ENCODE results near the gene PRKCE. TPM values are rescaled to one million over a fixed set of nuclear protein-coding genes. Genes with fewer than 3 reads are reported as not detected.

Gene PRKCE
- total and polyA plus RNA-seq, 2 experiments from 2014 or later: 0.94 to 1.2 TPM

DNA sequence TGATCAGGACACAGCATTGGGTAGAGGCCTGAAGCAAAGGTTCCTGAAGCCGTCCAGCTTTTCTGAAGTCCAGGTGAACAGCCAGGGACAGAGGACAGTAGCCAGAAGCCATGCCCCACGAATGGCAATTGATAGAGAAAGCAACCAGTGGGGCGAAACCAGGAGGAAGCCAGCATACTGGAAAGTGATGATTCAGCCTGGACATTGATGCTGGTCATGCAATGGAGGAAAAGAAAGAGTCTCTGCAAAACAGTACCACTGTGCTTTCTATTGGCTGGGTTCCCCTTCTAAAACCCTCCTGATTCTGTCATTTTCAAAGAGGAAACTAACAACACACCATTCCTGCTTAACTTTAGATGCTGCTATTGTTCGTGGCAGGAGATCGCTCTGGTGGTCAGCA, 424.4 kb downstream of the PRKCE start:
- peaks cover 15% of the 10 kb centered on the region for H3K4me1 Mint-ChIP-seq

More for the DNA sequence above, 424.4 kb downstream of the PRKCE start:
- ATAC-seq (no peak), DNase-seq (ENCODE audit: low spot score) (no peak)
- Mint-ChIP-seq H3K9me3 (no peaks in the 10 kb centered on the region), H3K36me3 (ENCODE audit: low read depth) (no peaks in the 10 kb centered on the region), H3K27ac (no peak overlapping the region), H3K27me3 (ENCODE audit: insufficient read depth, low read depth, poor library complexity) (peaks cover 2% of the 10 kb centered on the region), H3K4me3 (no peak overlapping the region)
- no peaks in the 10 kb centered on the region for H4K20me1 ChIP-seq (replicated peaks; ENCODE audit: insufficient read depth)
- peaks cover 7% of the 10 kb centered on the region; the same call in 1 of the 2 replicates for H3K9me2 ChIP-seq (ENCODE audit: insufficient read depth)
- no peaks in the 10 kb centered on the region for H3K36me3 ChIP-seq (ENCODE audit: insufficient read depth)
- no peaks in the 10 kb centered on the region for H3K79me2 ChIP-seq (replicated peaks; ENCODE audit: insufficient read depth)
- no peak for TF ChIP-seq POLR2AphosphoS5 (IDR thresholded peaks at IDR 0.05; ENCODE audit: low read depth)
- TF ChIP-seq, protein P1, sequence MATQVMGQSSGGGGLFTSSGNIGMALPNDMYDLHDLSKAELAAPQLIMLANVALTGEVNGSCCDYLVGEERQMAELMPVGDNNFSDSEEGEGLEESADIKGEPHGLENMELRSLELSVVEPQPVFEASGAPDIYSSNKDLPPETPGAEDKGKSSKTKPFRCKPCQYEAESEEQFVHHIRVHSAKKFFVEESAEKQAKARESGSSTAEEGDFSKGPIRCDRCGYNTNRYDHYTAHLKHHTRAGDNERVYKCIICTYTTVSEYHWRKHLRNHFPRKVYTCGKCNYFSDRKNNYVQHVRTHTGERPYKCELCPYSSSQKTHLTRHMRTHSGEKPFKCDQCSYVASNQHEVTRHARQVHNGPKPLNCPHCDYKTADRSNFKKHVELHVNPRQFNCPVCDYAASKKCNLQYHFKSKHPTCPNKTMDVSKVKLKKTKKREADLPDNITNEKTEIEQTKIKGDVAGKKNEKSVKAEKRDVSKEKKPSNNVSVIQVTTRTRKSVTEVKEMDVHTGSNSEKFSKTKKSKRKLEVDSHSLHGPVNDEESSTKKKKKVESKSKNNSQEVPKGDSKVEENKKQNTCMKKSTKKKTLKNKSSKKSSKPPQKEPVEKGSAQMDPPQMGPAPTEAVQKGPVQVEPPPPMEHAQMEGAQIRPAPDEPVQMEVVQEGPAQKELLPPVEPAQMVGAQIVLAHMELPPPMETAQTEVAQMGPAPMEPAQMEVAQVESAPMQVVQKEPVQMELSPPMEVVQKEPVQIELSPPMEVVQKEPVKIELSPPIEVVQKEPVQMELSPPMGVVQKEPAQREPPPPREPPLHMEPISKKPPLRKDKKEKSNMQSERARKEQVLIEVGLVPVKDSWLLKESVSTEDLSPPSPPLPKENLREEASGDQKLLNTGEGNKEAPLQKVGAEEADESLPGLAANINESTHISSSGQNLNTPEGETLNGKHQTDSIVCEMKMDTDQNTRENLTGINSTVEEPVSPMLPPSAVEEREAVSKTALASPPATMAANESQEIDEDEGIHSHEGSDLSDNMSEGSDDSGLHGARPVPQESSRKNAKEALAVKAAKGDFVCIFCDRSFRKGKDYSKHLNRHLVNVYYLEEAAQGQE (IDR thresholded peaks at IDR 0.05; ENCODE audit: unreplicated experiment): no peak
- no peak for TF ChIP-seq EZH2 (IDR thresholded peaks at IDR 0.05; ENCODE audit: low read depth, unreplicated experiment)
- no peak for TF ChIP-seq CREB1 (CRISPR knock-in tag; IDR thresholded peaks at IDR 0.05; ENCODE audit: low read depth)
- TF ChIP-seq, protein P2, sequence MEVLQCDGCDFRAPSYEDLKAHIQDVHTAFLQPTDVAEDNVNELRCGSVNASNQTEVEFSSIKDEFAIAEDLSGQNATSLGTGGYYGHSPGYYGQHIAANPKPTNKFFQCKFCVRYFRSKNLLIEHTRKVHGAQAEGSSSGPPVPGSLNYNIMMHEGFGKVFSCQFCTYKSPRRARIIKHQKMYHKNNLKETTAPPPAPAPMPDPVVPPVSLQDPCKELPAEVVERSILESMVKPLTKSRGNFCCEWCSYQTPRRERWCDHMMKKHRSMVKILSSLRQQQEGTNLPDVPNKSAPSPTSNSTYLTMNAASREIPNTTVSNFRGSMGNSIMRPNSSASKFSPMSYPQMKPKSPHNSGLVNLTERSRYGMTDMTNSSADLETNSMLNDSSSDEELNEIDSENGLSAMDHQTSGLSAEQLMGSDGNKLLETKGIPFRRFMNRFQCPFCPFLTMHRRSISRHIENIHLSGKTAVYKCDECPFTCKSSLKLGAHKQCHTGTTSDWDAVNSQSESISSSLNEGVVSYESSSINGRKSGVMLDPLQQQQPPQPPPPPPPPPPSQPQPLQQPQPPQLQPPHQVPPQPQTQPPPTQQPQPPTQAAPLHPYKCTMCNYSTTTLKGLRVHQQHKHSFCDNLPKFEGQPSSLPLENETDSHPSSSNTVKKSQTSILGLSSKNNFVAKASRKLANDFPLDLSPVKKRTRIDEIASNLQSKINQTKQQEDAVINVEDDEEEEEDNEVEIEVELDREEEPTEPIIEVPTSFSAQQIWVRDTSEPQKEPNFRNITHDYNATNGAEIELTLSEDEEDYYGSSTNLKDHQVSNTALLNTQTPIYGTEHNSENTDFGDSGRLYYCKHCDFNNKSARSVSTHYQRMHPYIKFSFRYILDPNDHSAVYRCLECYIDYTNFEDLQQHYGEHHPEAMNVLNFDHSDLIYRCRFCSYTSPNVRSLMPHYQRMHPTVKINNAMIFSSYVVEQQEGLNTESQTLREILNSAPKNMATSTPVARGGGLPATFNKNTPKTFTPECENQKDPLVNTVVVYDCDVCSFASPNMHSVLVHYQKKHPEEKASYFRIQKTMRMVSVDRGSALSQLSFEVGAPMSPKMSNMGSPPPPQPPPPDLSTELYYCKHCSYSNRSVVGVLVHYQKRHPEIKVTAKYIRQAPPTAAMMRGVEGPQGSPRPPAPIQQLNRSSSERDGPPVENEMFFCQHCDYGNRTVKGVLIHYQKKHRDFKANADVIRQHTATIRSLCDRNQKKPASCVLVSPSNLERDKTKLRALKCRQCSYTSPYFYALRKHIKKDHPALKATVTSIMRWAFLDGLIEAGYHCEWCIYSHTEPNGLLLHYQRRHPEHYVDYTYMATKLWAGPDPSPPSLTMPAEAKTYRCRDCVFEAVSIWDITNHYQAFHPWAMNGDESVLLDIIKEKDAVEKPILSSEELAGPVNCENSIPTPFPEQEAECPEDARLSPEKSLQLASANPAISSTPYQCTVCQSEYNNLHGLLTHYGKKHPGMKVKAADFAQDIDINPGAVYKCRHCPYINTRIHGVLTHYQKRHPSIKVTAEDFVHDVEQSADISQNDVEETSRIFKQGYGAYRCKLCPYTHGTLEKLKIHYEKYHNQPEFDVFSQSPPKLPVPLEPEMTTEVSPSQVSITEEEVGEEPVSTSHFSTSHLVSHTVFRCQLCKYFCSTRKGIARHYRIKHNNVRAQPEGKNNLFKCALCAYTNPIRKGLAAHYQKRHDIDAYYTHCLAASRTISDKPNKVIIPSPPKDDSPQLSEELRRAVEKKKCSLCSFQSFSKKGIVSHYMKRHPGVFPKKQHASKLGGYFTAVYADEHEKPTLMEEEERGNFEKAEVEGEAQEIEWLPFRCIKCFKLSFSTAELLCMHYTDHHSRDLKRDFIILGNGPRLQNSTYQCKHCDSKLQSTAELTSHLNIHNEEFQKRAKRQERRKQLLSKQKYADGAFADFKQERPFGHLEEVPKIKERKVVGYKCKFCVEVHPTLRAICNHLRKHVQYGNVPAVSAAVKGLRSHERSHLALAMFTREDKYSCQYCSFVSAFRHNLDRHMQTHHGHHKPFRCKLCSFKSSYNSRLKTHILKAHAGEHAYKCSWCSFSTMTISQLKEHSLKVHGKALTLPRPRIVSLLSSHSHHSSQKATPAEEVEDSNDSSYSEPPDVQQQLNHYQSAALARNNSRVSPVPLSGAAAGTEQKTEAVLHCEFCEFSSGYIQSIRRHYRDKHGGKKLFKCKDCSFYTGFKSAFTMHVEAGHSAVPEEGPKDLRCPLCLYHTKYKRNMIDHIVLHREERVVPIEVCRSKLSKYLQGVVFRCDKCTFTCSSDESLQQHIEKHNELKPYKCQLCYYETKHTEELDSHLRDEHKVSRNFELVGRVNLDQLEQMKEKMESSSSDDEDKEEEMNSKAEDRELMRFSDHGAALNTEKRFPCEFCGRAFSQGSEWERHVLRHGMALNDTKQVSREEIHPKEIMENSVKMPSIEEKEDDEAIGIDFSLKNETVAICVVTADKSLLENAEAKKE (CRISPR knock-in tag; IDR thresholded peaks at IDR 0.05): no peak
- TF ChIP-seq JUNB (IDR thresholded peaks at IDR 0.05; ENCODE audit: unreplicated experiment): no peak
- TF ChIP-seq ZNF114 (CRISPR knock-in tag; IDR thresholded peaks at IDR 0.05): no peak
- no peak for TF ChIP-seq EZH2phosphoT487 (IDR thresholded peaks at IDR 0.05; ENCODE audit: unreplicated experiment)
- no peak overlapping the region for H2AFZ ChIP-seq
- peaks cover 9% of the 10 kb centered on the region for H3K4me1 ChIP-seq (ENCODE audit: insufficient read depth)
- no peaks in the 10 kb centered on the region for H3F3A ChIP-seq (replicated peaks; ENCODE audit: low read depth)
- no peak overlapping the region for H3K27ac ChIP-seq (ENCODE audit: low read depth)
- H3K4me3 ChIP-seq: no peak overlapping the region
- H3K27me3 ChIP-seq (ENCODE audit: insufficient read depth): no peaks in the 10 kb centered on the region
- no peak overlapping the region for H3K4me2 ChIP-seq
